GM18870 (cell line): ENCODE results near the gene ATP8B3.

ENCODE experiments used
- ATAC-seq: cut with Tn5 transposase; IDR thresholded peaks from one replicate; pipeline ENCODE4 v1.9.1; 2021; ENCODE audit warnings: moderate library complexity; ENCODE audit not compliant: unreplicated experiment

ATP8B3 gene

GRCh38 chr19:1748115-1748872, 63.8 kb downstream of the ATP8B3 start:
- ATAC-seq = no peak

DNA sequence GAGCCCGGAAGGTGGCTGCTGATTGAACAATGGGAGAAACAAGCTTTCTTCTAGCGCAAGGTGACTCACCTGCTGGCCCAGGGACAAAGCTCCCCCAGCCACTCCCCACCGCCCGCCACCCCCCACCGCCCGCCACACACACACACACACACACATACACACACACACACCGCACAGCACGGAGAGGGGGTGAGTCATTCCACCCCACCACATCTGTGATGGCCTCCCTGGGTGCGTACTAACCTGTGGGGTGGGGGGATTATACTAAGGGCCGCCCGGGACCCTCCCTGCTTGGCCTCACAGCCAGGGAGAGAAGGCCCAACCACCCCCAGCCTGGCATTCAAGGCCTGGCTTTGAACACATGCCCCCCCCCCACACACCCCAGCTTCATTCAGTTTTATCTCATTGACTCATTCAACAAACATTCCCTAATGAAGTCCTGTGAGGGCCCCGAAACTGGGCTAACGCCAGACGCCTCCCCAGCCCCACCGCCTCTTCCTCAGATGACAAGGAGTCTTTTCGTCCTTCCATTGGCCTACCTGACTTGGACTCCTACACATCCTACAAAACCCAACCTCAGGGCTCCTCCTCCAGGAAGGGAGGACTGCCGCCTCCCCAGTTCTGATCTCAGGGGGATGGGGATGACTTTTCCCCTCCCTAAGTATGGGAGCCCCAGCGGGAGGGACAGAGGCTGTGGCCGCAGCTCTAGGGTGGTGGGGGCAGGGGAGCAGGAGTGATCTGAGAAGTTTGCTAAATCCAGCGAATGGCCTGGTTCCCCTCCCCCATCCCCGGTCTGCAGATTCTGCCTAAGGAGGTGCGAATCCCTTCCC, 64.6 kb downstream of the ATP8B3 start:
- ATAC-seq = no peak

GRCh38 chr19:1746401-1747284, 65.4 kb downstream of the ATP8B3 start:
- ATAC-seq = no peak

GRCh38 chr19:1745589-1746031, 66.5 kb downstream of the ATP8B3 start:
- no peak for ATAC-seq

DNA sequence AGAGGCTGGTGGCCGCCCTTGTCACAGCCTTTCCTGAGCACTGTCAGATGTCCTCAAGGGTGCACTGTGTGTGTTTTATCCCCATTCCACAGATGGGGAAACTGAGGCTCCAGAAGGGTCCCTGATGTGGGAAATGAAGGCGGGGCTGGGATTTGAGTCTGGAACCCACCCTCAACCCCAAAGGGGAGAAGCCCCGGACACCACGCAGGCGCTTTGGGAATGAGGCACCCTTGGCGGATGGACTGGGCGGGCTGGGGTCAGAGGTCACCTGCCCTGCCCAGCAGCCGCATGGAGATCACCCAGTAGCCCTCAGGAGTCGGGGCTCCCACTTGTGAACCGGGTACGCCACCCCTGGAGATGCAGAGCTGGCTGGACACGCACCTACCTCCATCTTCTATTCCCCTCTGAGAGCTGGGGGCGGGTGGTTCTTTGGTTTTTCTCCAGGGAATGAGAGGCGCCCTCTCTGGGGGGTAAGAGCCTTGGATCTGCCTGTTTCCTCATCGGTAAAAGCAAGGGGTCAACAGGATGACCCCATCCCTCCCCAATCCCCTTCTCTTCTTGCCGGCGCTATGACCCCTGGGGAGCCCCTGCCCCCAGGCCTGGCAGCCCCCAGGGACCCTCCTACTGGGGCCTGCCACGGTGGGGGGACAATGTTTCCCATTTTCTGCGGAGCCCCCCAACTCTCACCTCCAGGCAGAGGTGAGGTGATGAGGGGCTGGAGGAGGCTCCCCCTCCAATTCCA, 67.1 kb downstream of the ATP8B3 start:
- ATAC-seq = no peak

- no peak for ATAC-seq
Measured at GRCh38 chr19:1744133-1744665, 67.9 kb downstream of the ATP8B3 start.

GRCh38 chr19:1742989-1743696, 68.9 kb downstream of the ATP8B3 start:
- no peak for ATAC-seq

DNA sequence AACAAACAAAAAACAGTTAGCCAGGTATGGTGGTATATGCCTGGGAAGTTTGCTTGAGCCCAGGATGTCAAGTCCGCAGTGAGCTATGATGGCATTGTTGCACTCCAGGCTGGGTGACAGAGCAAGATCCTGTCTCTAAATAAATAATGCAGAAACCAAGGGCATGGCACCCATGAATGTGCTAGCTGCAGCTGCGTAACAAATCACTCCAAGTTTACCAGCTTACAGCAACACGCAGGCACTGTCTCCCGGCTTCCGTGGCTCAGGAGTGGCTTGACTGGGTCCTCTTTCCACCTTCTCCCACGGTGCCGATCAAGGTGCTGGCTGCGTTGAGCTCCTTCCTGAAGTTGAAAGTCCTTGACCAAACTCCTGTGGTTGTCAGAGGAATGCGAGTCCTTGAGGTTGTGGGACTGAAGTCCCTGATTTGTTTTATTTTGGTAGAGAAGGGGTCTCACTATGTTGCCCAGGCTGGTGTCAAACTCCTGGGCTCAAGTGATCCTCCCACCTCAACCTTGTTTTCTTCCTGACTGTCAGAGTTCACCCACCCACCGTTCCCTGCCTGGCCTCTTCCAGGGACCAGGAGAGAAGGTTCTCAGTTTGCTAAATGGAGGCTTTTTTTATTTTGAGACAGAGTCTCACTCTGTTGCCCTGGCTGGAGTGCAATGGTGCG, 72.0 kb downstream of the ATP8B3 start:
- ATAC-seq = no peak

GRCh38 chr19:1736927-1737326, 75.1 kb downstream of the ATP8B3 start:
- no peak for ATAC-seq

DNA sequence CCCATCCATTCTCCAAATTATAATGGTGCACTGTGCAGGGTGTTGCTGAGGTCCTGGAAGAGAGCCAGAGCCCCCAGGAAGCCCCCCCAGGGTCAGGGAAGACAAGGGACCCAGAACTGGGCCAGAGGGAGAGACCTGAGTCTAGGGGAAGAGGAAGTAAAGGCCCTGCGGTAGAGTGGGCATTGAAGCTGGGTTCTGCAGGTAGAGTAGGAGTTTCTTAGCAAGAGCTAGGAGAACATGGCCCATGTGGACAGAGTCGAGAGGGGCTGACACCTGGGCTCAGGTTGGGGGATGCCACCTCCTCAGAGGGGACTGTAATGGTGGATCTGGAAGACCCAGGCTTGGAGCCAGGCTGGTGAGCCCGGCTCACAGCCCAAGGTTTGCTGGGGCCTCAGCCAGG, 75.8 kb downstream of the ATP8B3 start:
- no peak for ATAC-seq

- no peak for ATAC-seq
Measured at GRCh38 chr19:1734321-1734966, 77.6 kb downstream of the ATP8B3 start.
